ENCODE data around the gene SLC35G6.

GRCh38 chr17:7495906-7496434, 14.7 kb downstream of the SLC35G6 start:
- TF ChIP-seq TAF1 (IDR thresholded peaks at IDR 0.05; ENCODE audit: borderline replicate concordance, insufficient read depth, low read length) (no peak), REST (IDR thresholded peaks at IDR 0.05; ENCODE audit: insufficient read depth in 1 of 2, low read depth in 2 of 2, low read length in 2 of 2) (no peak)

Data from PFSK-1 (cell line).